ENCODE data around the gene BBX.

- TF ChIP-seq POLR2AphosphoS5 (IDR thresholded peaks at IDR 0.05; ENCODE audit: insufficient read depth in 1 of 2, low read depth in 1 of 2): no peak
- no peak for TF ChIP-seq CTCF (IDR thresholded peaks at IDR 0.05)
- TF ChIP-seq POLR2A (IDR thresholded peaks at IDR 0.05): no peak
These were observed 162.6 kb downstream of the BBX start for GRCh38 chr3:107685383-107685782.

Measured in vagina (tissue), 2 donors.